Coronary artery (tissue), 2 donors: ENCODE data around the gene COL9A3.

ENCODE experiments used
- DNase-seq: peaks from one replicate; pipeline ENCODE4 v3.0.0-alpha.2; 2017; ENCODE audit warnings: low spot score
- H3K27ac ChIP-seq, 2 donors: fragments of 200-600 bp; sonication (generic); one replicate each; pipeline ENCODE4 v1.5.1; 2016 to 2019
- H3K4me3 ChIP-seq: fragments of 200-600 bp; sonication (generic); 2 replicates; pipeline ENCODE4 v1.5.1; 2016; ENCODE audit warnings: mild to moderate bottlenecking, moderate library complexity
- TF ChIP-seq, protein P1 (sequence below): fragments of 200-600 bp; sonication (generic); IDR thresholded peaks from one replicate; pipeline ENCODE4 v1.5.1; 2019; ENCODE audit warnings: antibody characterized with exemption

The COL9A3 gene

DNA sequence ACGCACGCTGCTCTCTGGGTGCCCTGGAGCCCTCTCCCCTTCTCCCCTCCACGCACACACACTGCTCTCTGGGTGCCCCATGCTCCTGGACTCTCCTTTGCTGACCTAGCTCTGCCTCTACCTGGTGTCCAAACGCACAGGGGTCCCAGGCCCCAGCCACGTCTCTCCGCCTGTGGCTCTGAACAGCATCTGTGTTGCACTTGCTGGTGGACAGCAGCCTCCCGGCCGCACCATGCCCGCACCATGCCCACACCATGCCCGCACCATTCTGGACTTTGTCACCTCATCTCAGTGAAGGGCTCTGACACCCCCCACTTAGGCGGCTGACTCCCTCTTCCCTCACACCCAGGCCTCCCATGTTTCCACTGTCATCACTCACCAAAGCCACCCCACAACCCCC, 23.0 kb downstream of the COL9A3 start:
- Histone ChIP-seq H3K27ac (no peak overlapping the region), H3K4me3 (no peak overlapping the region)
- TF ChIP-seq, protein P1, sequence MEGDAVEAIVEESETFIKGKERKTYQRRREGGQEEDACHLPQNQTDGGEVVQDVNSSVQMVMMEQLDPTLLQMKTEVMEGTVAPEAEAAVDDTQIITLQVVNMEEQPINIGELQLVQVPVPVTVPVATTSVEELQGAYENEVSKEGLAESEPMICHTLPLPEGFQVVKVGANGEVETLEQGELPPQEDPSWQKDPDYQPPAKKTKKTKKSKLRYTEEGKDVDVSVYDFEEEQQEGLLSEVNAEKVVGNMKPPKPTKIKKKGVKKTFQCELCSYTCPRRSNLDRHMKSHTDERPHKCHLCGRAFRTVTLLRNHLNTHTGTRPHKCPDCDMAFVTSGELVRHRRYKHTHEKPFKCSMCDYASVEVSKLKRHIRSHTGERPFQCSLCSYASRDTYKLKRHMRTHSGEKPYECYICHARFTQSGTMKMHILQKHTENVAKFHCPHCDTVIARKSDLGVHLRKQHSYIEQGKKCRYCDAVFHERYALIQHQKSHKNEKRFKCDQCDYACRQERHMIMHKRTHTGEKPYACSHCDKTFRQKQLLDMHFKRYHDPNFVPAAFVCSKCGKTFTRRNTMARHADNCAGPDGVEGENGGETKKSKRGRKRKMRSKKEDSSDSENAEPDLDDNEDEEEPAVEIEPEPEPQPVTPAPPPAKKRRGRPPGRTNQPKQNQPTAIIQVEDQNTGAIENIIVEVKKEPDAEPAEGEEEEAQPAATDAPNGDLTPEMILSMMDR = no peak
- DNase-seq = no peak

DNA sequence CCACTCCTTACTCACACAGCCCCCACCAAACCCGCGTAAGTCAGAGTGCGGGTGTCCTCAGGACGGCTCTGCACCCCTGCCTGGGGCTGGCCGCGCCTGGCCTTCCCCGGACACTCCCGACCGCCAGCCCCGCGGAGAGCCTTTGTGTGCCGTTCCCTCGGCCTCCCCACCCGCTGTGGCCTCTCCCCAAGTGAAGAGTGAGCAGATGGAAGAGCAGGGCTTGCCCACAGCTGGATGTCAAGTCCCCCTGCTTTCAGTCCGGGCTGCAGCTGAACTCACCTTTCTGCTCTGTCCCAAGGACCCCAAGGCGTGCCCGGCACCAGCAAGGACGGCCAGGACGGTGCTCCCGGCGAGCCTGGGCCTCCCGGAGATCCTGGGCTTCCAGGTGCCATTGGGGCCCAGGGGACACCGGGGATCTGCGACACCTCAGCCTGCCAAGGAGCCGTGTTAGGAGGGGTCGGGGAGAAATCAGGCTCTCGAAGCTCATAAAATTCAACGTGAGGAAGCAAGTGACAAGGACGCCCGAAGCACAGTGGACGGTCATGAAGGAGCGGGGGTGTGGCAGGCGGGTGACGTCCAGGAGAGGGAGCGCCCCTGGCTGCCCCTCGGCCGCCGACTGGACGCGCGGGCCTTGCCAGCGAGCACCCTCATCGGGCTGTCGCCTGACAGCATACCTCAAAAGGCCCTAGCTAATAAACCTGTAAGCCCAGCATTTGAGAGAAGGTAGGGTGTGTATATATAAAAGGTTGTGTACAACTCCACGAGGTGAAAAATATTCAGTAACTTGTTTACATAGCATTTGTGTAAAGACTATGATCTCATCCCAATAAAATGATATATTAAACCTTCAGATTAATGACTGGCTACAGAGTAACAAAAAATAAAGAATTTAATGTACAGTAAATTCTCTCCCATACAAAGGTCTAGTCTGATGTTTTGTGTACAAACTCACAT, 23.7 kb downstream of the COL9A3 start:
- no peak overlapping the region for H3K4me3 ChIP-seq
- no peak overlapping the region for H3K27ac ChIP-seq
- TF ChIP-seq, protein P1 = no peak
- no peak for DNase-seq

DNA sequence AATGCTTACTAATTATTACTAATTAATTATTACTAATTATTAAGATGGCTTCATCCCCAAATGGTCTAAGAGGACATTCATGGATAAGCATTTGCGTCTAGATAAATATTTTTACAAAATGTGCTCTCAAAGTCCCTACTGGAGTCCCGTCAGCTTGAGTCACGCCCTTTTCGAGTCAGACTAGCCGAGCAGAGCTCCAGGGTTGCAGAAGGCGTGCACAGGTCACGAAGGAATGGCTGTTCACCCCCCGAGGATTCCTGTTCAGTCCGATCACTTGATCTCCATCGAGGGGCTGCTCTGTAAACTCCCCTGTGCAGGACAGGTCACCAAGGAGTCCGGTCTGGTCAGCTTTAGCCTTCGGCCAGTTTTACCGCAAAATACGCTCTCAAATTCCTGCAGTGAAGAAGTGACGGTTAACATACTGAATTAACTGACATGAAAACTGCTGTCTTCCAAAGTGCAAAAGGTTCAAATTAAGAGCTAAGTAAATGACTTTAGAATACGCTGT, 24.9 kb downstream of the COL9A3 start:
- TF ChIP-seq, protein P1 = no peak
- H3K27ac ChIP-seq = no peak overlapping the region
- no peak overlapping the region for H3K4me3 ChIP-seq
- DNase-seq = no peak

DNA sequence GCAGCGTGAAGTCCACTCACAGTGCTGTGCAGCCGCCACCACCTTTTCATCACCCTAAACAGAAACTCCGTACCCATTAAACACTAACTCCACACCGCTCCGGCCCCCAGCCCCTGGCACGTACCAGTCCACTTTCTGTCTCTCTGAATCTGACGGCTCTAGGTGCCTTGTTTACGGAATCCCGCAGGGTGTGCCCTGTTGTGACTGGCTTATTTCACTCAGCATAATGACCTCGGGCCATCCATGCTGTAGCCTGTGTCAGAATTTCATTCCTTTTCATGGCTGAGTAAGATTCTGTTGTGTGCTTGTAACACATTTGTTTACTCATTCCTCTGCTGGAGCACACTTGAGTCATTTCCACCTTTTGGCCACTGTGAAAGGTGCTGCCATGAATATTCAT, 26.8 kb downstream of the COL9A3 start:
- TF ChIP-seq, protein P1 = no peak
- no peak overlapping the region for H3K27ac ChIP-seq
- no peak for DNase-seq
- H3K4me3 ChIP-seq = no peak overlapping the region

DNA sequence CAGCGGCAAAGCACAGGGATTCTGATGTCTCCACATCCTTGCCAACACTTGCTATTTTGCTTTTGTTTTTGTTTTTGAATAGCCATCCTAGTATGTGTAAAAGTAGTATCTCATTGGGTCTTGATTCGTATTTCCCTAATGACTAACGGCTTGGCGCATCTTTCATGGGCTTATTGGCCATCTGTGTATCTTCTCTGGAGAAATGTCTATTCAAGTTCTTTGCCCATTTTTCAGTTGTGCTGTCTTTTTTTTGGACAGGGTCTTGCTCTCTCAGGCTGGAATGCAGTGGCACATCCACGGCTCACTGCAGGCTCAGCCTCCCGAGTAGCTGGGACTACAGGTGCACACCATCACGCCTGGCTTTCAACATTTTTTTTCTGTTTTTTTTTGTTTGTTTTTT, 27.3 kb downstream of the COL9A3 start:
- TF ChIP-seq, protein P1 = no peak
- Histone ChIP-seq H3K27ac (no peak overlapping the region), H3K4me3 (no peak overlapping the region)
- DNase-seq = no peak

DNA sequence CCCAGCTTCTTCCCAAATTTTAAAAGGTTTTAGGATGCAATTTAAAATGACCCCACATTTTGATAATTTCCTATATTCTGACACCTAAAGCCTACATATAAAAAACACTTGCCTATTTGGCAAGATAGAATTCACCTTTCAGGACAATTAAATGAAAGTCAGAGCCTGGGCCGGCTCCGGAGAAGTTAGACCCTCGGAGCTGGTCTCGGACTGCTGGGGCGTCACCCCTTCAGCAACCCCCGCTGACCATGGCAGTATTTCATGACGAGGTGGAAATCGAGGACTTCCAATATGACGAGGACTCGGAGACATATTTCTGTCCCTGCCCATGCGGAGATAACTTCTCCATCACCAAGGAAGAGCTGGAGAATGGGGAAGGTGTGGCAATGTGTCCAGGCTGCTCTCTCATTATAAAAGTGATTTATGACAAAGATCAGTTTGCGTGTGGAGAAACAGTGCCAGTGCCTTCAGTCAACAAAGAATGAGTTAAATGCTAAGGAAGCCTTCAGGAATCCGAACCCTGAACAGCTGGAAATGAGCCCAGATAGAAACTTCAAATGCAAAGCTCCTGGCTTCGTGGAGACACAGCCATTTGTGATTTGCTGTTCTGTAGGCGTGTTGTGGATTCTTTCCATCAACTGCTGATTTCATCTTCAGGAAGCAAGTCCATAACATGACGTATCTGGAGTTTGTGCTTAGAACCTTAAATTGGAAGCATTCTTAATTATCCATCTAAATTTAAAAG, 28.7 kb downstream of the COL9A3 start:
- Histone ChIP-seq H3K27ac (no peak overlapping the region), H3K4me3 (no peak overlapping the region)
- TF ChIP-seq, protein P1 = no peak
- no peak for DNase-seq
